Hepatocyte (in vitro differentiated cells): ENCODE measurements around the gene TMEM170B. TPM values are rescaled to one million over a fixed set of nuclear protein-coding genes. Genes with fewer than 3 reads are reported as not detected.
A peak's percentile ranks its signal among the peaks of the same experiment; 100 is the strongest.

ENCODE experiments used
- DNase-seq: peaks from one replicate; pipeline ENCODE4 v3.0.0-alpha.2; 2016; ENCODE audit warnings: low spot score
- H2AFZ ChIP-seq: fragments of 200-600 bp; sonication (generic); 2 replicates; pipeline ENCODE4 v1.6.0; 2016; ENCODE audit warnings: antibody characterized with exemption, mild to moderate bottlenecking
- H3K27ac ChIP-seq: fragments of 200-600 bp; sonication (generic); 2 replicates; pipeline ENCODE4 v1.5.1; 2016; ENCODE audit warnings: mild to moderate bottlenecking
- H3K27me3 ChIP-seq: fragments of 200-600 bp; sonication (generic); 2 replicates; pipeline ENCODE4 v1.6.1; 2016
- H3K36me3 ChIP-seq: fragments of 200-600 bp; sonication (generic); replicated peaks from 2 replicates; pipeline ENCODE4 v1.5.1; 2016; ENCODE audit warnings: low read depth; ENCODE audit not compliant: insufficient read depth
- H3K4me1 ChIP-seq: fragments of 200-600 bp; sonication (generic); 2 replicates; pipeline ENCODE4 v1.5.1; 2016; ENCODE audit warnings: mild to moderate bottlenecking, moderate library complexity; ENCODE audit not compliant: insufficient read depth
- H3K4me2 ChIP-seq: fragments of 200-600 bp; sonication (generic); 2 replicates; pipeline ENCODE4 v1.6.0; 2016
- H3K4me3 ChIP-seq: fragments of 200-600 bp; sonication (generic); 2 replicates; pipeline ENCODE4 v1.5.1; 2016; ENCODE audit warnings: mild to moderate bottlenecking
- H3K79me2 ChIP-seq: fragments of 200-600 bp; sonication (generic); 2 replicates; pipeline ENCODE4 v1.6.0; 2017; ENCODE audit warnings: mild to moderate bottlenecking
- H3K9me2 ChIP-seq: fragments of 200-600 bp; sonication (generic); replicated peaks from 2 replicates; pipeline ENCODE4 v1.6.0; 2017; ENCODE audit warnings: mild to moderate bottlenecking; ENCODE audit not compliant: insufficient read depth
- H3K9me3 ChIP-seq: fragments of 200-600 bp; sonication (generic); 2 replicates; pipeline ENCODE4 v1.5.1; 2016; ENCODE audit warnings: low read depth, mild to moderate bottlenecking
- H4K20me1 ChIP-seq: fragments of 200-600 bp; sonication (generic); 2 replicates; pipeline ENCODE4 v1.6.0; 2016; ENCODE audit warnings: mild to moderate bottlenecking; ENCODE audit not compliant: insufficient read depth, poor library complexity, severe bottlenecking
- CTCF ChIP-seq: fragments of 200-600 bp; sonication (generic); IDR thresholded peaks from 2 replicates; pipeline ENCODE4 v1.5.1; 2016; ENCODE audit warnings: antibody characterized with exemption, mild to moderate bottlenecking; ENCODE audit not compliant: poor library complexity
- EZH2 ChIP-seq: fragments of 200-600 bp; sonication (generic); IDR thresholded peaks from 2 replicates; pipeline ENCODE4 v1.6.1; 2016; ENCODE audit warnings: antibody characterized with exemption, mild to moderate bottlenecking, borderline replicate concordance
- EZH2phosphoT487 ChIP-seq: fragments of 200-600 bp; sonication (generic); IDR thresholded peaks from one replicate; pipeline ENCODE4 v1.6.1; 2018; ENCODE audit warnings: antibody characterized with exemption, mild to moderate bottlenecking, low read depth, moderate library complexity; ENCODE audit not compliant: unreplicated experiment, severe bottlenecking
- WGBS: methylation state at CpG from one replicate; pipeline ENCODE4 v1.1.6; 2016; ENCODE audit warnings: low lambda C conversion rate; ENCODE audit errors: missing lambda C conversion rate; 5-methylcytosine and 5-hydroxymethylcytosine counted together
- polyA plus RNA-seq: library from polyadenylated mRNA; unstranded; fragments of >200 nt; fragmentation: Nextera tagmentation; extraction: Ambion mirVana; gene quantifications from 2 replicates; pipeline ENCODE4 v1.2.1, GENCODE V29; 2016
- total RNA-seq: library from RNA; depleted of rRNA; stranded (reverse); fragments of >200 nt; gene quantifications from 2 replicates; pipeline ENCODE4 v1.2.3, GENCODE V29; 2014

Gene TMEM170B
- total and polyA plus RNA-seq, 2 experiments from 2014 or later, result 0.82 to 6.5 TPM

DNA sequence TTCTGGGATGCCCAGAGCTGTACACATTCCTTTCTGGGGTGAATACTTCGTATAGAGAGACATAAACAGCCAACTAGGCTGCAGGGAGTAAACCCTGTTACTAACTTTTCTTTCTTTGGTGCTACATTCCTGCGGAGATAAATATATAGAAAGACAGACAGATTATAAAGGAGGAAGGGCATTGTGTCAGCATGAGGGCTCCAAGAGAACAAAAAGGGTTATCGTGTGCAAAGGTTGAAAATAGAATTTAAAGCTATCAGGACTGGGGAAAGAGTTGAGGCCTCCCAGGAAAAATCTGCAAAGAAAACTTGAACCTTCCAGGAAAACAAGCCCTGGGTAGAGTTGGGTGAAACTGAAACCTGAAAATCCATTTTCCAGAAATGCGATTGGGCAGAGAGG, 68.0 kb downstream of the TMEM170B start:
- Histone ChIP-seq H3K4me1 (peaks cover 12% of the 10 kb centered on the region), H3K4me2 (peak overlapping the region; percentile 36), H4K20me1 (no peaks in the 10 kb centered on the region), H2AFZ (peak overlapping the region; percentile 19), H3K4me3 (no peak overlapping the region), H3K36me3 (no peaks in the 10 kb centered on the region), H3K27ac (peak overlapping the region; percentile 8), H3K79me2 (no peaks in the 10 kb centered on the region), H3K27me3 (no peaks in the 10 kb centered on the region), H3K9me3 (no peaks in the 10 kb centered on the region), H3K9me2 (no peaks in the 10 kb centered on the region)
- 69% methylated on average over 4 of the region's 4 CpGs for WGBS
- TF ChIP-seq EZH2phosphoT487, result no peak
- no peak for TF ChIP-seq CTCF
- TF ChIP-seq EZH2, result no peak
- DNase-seq, result no peak

DNA sequence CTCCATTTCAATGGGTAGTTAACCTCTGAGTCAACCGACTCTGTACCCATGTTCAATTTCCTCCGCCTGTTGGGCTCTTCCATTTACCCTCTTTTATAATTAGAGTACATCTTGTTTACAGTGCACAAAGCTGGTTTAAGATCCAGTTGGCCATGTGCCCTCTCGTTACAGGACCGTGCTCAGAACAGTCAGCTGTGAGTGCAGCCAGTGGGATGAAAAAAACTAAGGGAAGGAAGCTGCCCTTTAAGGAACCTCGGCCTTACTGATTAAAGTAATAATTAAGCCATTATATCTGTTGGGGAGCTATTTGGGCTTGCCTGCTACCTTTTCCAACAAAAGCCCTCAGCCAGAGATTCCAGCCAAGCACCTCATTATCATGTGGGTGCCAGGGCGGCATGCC, 68.8 kb downstream of the TMEM170B start:
- TF ChIP-seq CTCF, result no peak
- Histone ChIP-seq H3K9me2 (no peaks in the 10 kb centered on the region), H3K4me3 (no peak overlapping the region), H3K4me1 (peaks cover 12% of the 10 kb centered on the region), H3K79me2 (no peaks in the 10 kb centered on the region), H3K4me2 (peak overlapping the region; percentile 36), H2AFZ (no peak overlapping the region), H3K27me3 (no peaks in the 10 kb centered on the region), H3K27ac (peak overlapping the region; percentile 60), H3K36me3 (no peaks in the 10 kb centered on the region), H4K20me1 (no peaks in the 10 kb centered on the region), H3K9me3 (no peaks in the 10 kb centered on the region)
- DNase-seq, result no peak
- WGBS, result 64% methylated on average over 6 of the region's 6 CpGs

DNA sequence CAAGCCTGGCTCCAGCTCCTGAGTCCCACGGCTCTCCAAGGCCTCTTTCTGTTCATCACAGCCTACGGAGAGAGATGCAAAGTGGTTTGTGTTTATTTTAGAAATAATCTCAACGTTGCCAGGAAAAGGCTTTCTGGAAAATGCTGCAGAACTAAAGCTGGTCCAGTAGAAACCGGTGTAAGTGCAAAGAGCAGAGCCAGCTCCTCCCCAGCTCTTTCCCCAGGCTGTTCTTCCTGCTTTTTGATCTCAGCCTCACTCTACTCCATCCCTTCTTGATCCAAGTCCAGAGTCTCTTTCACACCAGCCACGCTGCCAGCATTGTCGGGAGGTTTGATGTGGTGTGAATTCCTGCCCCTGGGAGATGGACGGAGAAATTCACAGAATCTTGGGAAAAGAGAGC, 69.8 kb downstream of the TMEM170B start:
- H3K9me2 ChIP-seq, result no peaks in the 10 kb centered on the region
- H4K20me1 ChIP-seq, result no peaks in the 10 kb centered on the region
- H3K27me3 ChIP-seq, result no peaks in the 10 kb centered on the region
- TF ChIP-seq EZH2 (no peak), EZH2phosphoT487 (no peak), CTCF (no peak)
- peaks cover 12% of the 10 kb centered on the region for H3K4me1 ChIP-seq
- H3K9me3 ChIP-seq, result no peaks in the 10 kb centered on the region
- H3K79me2 ChIP-seq, result no peaks in the 10 kb centered on the region
- no peak overlapping the region for H3K4me2 ChIP-seq
- H2AFZ ChIP-seq, result no peak overlapping the region
- no peaks in the 10 kb centered on the region for H3K36me3 ChIP-seq
- 51% methylated on average over 7 of the region's 7 CpGs for WGBS
- peak; percentile 34 for DNase-seq
- H3K27ac ChIP-seq, result peak overlapping the region; percentile 36
- no peak overlapping the region for H3K4me3 ChIP-seq
